BJ (cell line): ENCODE data around the gene AIP. TPM values are rescaled to one million over a fixed set of nuclear protein-coding genes. Genes with fewer than 3 reads are reported as not detected.

Experiments
- CTCF ChIA-PET: fragments of 350-600 bp; formaldehyde crosslinking; extraction: SDS; loops from one replicate; lab custom pipeline; 2021; ENCODE audit warnings: antibody characterized with exemption, inconsistent platforms; lab: Yijun Ruan, JAX
- POLR2A ChIA-PET: fragments of 300-600 bp; sonication (Branson Sonifier 250); formaldehyde crosslinking; extraction: SDS; loops from one replicate; lab custom pipeline; 2021; ENCODE audit warnings: antibody characterized with exemption; lab: Charles Lee
- DNase-seq: peaks from one replicate; pipeline ENCODE4 v3.0.0-alpha.2; 2011; ENCODE audit warnings: low read depth
- H3K27me3 ChIP-seq: 2 replicates; pipeline ENCODE4 v1.6.0; 2011; ENCODE audit warnings: low read length; ENCODE audit not compliant: control insufficient read depth, insufficient read depth
- H3K36me3 ChIP-seq: 2 replicates; pipeline ENCODE4 v1.5.1; 2011; ENCODE audit warnings: low read length; ENCODE audit not compliant: control insufficient read depth, insufficient read depth
- H3K4me3 ChIP-seq: 2 replicates; pipeline ENCODE4 v1.5.1; 2011; ENCODE audit warnings: low read depth, mild to moderate bottlenecking, control low read depth, low read length
- polyA plus RNA-seq: library from polyadenylated mRNA; depleted of rRNA; stranded (reverse); fragments of >200 nt; gene quantifications from 2 replicates; pipeline ENCODE4 v1.2.3, GENCODE V29; 2011; rRNA removed
- small RNA-seq: library from RNA; depleted of rRNA; stranded (forward); fragments of <200 nt; gene quantifications from one replicate; pipeline ENCODE3, GENCODE V24; 2012; ENCODE audit warnings: low replicate concordance, low read depth; ENCODE audit not compliant: insufficient read length
- TF ChIP-seq, protein P1 (sequence below): IDR thresholded peaks from 2 replicates; pipeline ENCODE4 v1.5.1; 2011; ENCODE audit warnings: low read depth, mild to moderate bottlenecking, control low read depth, inconsistent platforms, low read length, moderate library complexity; ENCODE audit not compliant: insufficient read depth

Gene AIP
- polyA plus RNA-seq, 1 experiment, result 133 TPM

DNA sequence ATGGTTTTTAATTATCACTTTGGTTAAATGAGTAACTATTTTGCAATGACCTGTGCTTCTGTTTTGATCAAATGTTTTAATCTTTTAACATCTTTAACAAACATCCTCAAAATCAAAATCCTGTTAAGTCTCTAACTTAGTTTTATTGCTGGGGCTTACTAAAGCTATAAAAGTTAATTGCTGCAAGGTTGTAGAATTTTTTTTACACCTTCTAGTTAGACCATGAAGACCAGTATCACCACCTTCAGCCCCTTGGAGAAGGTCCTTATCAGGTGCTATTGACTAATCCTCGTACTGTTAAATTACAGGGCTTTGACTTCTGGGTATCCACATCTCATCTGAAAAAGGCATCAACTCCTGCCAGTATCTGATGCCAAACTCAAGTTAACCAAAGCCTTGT lies 52.7 kb downstream of the AIP start:
- ChIA-PET POLR2A (no interaction called here), CTCF (no interaction called here)

DNA sequence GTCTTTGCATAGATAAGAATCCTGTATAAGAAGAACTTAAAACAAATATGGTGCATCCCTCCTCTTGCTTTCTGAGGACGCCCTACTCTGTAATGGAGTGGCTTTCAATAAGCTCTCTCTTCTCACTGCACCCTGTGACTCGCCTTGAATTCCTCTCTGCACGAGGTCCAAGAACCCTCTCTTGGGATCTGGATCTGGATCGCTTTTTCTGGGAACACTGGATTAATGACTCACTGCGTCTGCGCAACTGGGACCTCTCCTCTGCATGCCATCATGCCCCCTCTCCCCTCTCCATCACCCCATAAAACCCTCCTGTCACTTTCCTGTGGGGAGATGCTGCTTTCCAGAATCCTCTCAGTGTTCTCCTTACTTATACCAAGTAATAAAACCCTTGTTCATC lies 55.5 kb downstream of the AIP start:
- POLR2A ChIA-PET, result no interaction called here

More for the DNA sequence above, 52.7 kb downstream of the AIP start:
- no peak for DNase-seq
- H3K36me3 ChIP-seq, result no peaks in the 10 kb centered on the region
- H3K27me3 ChIP-seq, result no peaks in the 10 kb centered on the region
- TF ChIP-seq, protein P1, sequence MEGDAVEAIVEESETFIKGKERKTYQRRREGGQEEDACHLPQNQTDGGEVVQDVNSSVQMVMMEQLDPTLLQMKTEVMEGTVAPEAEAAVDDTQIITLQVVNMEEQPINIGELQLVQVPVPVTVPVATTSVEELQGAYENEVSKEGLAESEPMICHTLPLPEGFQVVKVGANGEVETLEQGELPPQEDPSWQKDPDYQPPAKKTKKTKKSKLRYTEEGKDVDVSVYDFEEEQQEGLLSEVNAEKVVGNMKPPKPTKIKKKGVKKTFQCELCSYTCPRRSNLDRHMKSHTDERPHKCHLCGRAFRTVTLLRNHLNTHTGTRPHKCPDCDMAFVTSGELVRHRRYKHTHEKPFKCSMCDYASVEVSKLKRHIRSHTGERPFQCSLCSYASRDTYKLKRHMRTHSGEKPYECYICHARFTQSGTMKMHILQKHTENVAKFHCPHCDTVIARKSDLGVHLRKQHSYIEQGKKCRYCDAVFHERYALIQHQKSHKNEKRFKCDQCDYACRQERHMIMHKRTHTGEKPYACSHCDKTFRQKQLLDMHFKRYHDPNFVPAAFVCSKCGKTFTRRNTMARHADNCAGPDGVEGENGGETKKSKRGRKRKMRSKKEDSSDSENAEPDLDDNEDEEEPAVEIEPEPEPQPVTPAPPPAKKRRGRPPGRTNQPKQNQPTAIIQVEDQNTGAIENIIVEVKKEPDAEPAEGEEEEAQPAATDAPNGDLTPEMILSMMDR, result no peak
- no peak overlapping the region for H3K4me3 ChIP-seq

DNA sequence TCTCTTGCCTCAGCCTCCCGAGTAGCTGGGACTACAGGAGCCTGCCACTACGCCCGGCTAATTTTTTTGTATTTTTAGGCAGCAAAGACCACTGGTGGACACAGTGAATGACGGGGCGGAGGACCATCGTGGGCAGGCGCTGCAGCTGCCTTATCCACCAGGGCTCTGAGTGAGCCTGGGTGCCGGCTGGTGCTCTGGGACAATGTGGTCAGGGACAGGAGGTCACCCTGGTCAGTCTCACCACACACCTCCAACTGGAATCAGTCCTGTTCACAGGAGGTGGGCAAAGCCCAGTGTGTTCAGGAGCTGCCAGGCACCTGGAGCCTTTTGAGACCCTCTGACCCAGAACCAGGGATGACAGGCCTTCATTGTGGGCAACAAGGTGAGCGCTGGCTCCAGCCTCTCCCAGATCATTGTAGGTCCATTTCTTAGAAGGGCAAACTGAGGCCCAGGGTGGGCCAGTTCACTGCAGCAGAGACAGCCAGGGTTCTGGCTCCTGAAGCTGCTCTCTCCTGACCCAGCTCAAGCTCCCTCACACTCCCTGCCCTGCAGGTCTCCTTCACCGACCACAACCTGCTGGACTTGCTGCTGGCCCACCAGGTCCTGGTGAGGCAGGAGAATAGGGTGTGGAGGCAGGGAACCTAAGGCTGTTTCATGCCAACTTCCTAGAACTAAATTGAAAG lies 56.1 kb downstream of the AIP start:
- Histone ChIP-seq H3K4me3 (no peak overlapping the region), H3K36me3 (no peaks in the 10 kb centered on the region), H3K27me3 (peaks cover 2% of the 10 kb centered on the region)
- TF ChIP-seq, protein P1, result no peak
- POLR2A ChIA-PET, result no interaction called here
- CTCF ChIA-PET, result no interaction called here
- DNase-seq, result no peak

More for the DNA sequence above, 55.5 kb downstream of the AIP start:
- DNase-seq, result no peak
- TF ChIP-seq, protein P1, result no peak
- Histone ChIP-seq H3K36me3 (no peaks in the 10 kb centered on the region), H3K4me3 (no peak overlapping the region), H3K27me3 (peaks cover 2% of the 10 kb centered on the region)
- CTCF ChIA-PET, result no interaction called here

DNA sequence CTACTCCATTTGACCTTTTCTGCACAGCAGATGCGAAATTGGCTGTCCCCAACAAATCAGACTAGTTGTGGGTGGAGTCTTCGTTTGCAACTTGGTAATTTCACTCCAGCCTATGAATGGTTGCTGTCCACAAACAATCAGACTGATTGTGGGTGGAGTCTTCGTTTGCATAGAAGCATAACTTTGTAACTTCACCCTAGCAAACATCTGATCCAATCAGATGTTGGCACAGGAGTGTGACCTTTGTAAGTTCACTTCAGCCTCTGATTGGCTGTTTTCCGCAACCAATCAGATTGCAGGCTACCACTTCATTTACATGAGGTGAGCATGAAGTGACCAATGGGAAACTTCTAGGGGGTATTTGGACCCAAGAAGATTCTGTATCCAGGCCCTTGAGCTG lies 56.7 kb downstream of the AIP start:
- TF ChIP-seq, protein P1, result no peak
- no peak for DNase-seq
- Histone ChIP-seq H3K36me3 (no peaks in the 10 kb centered on the region), H3K4me3 (no peak overlapping the region), H3K27me3 (peaks cover 2% of the 10 kb centered on the region)
- ChIA-PET CTCF (no interaction called here), POLR2A (no interaction called here)

Small RNAs within 50 kb of the gene (small RNA-seq; reads per million reads assigned to genes)
- not detected for gene MIR6752

Other genes starting within 250 kb of the AIP start
- 21.9 and 31.2 TPM in 2 replicates for gene GRK2, start 216.6 kb upstream of the AIP start, polyA plus RNA-seq
- gene ANKRD13D, start 193.7 kb upstream of the AIP start, polyA plus RNA-seq, result 18.4 and 30.7 TPM in 2 replicates
- gene SSH3, start 179.5 kb upstream of the AIP start, polyA plus RNA-seq, result 19.1 and 22.1 TPM in 2 replicates
- gene POLD4, start 129.5 kb upstream of the AIP start, polyA plus RNA-seq, result 95.6 and 119 TPM in 2 replicates
- 13.9 and 21.3 TPM in 2 replicates for gene CLCF1, start 109.4 kb upstream of the AIP start, polyA plus RNA-seq
- gene RAD9A, start 91.0 kb upstream of the AIP start, polyA plus RNA-seq, result 5.9 and 10.7 TPM in 2 replicates
- 146 and 233 TPM in 2 replicates for gene PPP1CA, start 81.2 kb upstream of the AIP start, polyA plus RNA-seq
- not detected in 2 replicates for gene TBC1D10C, start 78.9 kb upstream of the AIP start, polyA plus RNA-seq
- 0.07 and 0.12 TPM in 2 replicates for gene CARNS1, start 67.3 kb upstream of the AIP start, polyA plus RNA-seq
- gene RPS6KB2, start 54.5 kb upstream of the AIP start, polyA plus RNA-seq, result 42.9 and 59.9 TPM in 2 replicates
- gene PTPRCAP, start 45.3 kb upstream of the AIP start, polyA plus RNA-seq, result 0.27 and 0.43 TPM in 2 replicates
- 86.5 and 158 TPM in 2 replicates for gene CORO1B, start 39.5 kb upstream of the AIP start, polyA plus RNA-seq
- not detected in 2 replicates for gene GPR152, start 30.3 kb upstream of the AIP start, polyA plus RNA-seq
- not detected in 2 replicates for gene CABP4, start 27.7 kb upstream of the AIP start, polyA plus RNA-seq
- gene TMEM134, start 13.8 kb upstream of the AIP start, polyA plus RNA-seq, result 30.6 and 31.7 TPM in 2 replicates
- gene PITPNM1, start 22.3 kb downstream of the AIP start, polyA plus RNA-seq, result 8.0 and 14.4 TPM in 2 replicates
- 15.4 and 30.4 TPM in 2 replicates for gene CDK2AP2, start 25.1 kb downstream of the AIP start, polyA plus RNA-seq
- gene CABP2, start 40.4 kb downstream of the AIP start, polyA plus RNA-seq, result not detected in 2 replicates
- gene GSTP1, start 100.8 kb downstream of the AIP start, polyA plus RNA-seq, result 679 and 883 TPM in 2 replicates
- 97.9 and 149 TPM in 2 replicates for gene NDUFV1, start 123.9 kb downstream of the AIP start, polyA plus RNA-seq
- gene NUDT8, start 146.9 kb downstream of the AIP start, polyA plus RNA-seq, result 1.3 and 1.7 TPM in 2 replicates
- gene TBX10, start 156.7 kb downstream of the AIP start, polyA plus RNA-seq, result not detected in 2 replicates
- not detected in 2 replicates for gene ACY3, start 167.7 kb downstream of the AIP start, polyA plus RNA-seq
- not detected in 2 replicates for gene ALDH3B2, start 191.6 kb downstream of the AIP start, polyA plus RNA-seq